ENCODE data around the gene SEC24D. TPM values are rescaled to one million over a fixed set of nuclear protein-coding genes. Genes with fewer than 3 reads are reported as not detected.

SEC24D gene
- total RNA-seq, 1 donor from 2014 or later, result 8.2 TPM

DNA sequence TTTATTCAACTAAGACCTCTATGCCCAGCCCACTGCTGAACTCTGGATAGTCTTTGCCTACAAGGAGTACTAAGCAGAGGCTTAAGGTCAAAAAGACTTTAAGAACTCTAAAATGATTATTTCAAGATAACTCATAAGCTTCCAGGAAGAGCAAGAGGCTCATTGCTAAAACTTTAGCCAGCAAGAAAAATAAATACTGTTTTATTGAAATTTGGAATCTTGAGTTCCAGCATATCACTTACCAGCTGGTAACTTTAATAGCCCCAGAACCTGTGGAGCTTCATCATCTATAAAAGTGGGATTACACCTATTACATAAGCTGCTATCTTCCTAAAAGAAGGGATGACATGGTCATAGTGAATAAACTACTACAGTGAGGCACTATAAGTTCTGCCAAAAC is 47.0 kb downstream of the SEC24D start:
- no peaks in the 10 kb centered on the region for H4K20me1 ChIP-seq (ENCODE audit: low read depth)
- no peak for DNase-seq (ENCODE audit: low spot score)
- H3K9ac ChIP-seq, result no peak overlapping the region
- H3K27me3 ChIP-seq, result no peaks in the 10 kb centered on the region
- no peak overlapping the region for H2AFZ ChIP-seq (replicated peaks)
- no peak overlapping the region for H3K4me2 ChIP-seq
- no peaks in the 10 kb centered on the region for H3K79me2 ChIP-seq (ENCODE audit: low read depth)
- no peak overlapping the region for H3K27ac ChIP-seq
- Mint-ChIP-seq H3K4me1 (no peaks in the 10 kb centered on the region), H3K9me3 (peaks cover 2% of the 10 kb centered on the region), H3K36me3 (peaks cover 5% of the 10 kb centered on the region), H3K27ac (no peak overlapping the region), H3K4me3 (no peak overlapping the region), H3K27me3 (ENCODE audit: insufficient read depth, low read depth) (no peaks in the 10 kb centered on the region)
- H3K4me3 ChIP-seq, result no peak overlapping the region
- H3K4me1 ChIP-seq, result no peaks in the 10 kb centered on the region
- H3K36me3 ChIP-seq, result no peaks in the 10 kb centered on the region
- TF ChIP-seq EZH2phosphoT487 (IDR thresholded peaks at IDR 0.05) (no peak), EZH2 (IDR thresholded peaks at IDR 0.05) (no peak)
- TF ChIP-seq, protein P1, sequence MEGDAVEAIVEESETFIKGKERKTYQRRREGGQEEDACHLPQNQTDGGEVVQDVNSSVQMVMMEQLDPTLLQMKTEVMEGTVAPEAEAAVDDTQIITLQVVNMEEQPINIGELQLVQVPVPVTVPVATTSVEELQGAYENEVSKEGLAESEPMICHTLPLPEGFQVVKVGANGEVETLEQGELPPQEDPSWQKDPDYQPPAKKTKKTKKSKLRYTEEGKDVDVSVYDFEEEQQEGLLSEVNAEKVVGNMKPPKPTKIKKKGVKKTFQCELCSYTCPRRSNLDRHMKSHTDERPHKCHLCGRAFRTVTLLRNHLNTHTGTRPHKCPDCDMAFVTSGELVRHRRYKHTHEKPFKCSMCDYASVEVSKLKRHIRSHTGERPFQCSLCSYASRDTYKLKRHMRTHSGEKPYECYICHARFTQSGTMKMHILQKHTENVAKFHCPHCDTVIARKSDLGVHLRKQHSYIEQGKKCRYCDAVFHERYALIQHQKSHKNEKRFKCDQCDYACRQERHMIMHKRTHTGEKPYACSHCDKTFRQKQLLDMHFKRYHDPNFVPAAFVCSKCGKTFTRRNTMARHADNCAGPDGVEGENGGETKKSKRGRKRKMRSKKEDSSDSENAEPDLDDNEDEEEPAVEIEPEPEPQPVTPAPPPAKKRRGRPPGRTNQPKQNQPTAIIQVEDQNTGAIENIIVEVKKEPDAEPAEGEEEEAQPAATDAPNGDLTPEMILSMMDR (IDR thresholded peaks at IDR 0.05), result no peak
- no peaks in the 10 kb centered on the region for H3F3A ChIP-seq (ENCODE audit: low read depth)
- H3K9me3 ChIP-seq (ENCODE audit: low read depth), result no peaks in the 10 kb centered on the region

DNA sequence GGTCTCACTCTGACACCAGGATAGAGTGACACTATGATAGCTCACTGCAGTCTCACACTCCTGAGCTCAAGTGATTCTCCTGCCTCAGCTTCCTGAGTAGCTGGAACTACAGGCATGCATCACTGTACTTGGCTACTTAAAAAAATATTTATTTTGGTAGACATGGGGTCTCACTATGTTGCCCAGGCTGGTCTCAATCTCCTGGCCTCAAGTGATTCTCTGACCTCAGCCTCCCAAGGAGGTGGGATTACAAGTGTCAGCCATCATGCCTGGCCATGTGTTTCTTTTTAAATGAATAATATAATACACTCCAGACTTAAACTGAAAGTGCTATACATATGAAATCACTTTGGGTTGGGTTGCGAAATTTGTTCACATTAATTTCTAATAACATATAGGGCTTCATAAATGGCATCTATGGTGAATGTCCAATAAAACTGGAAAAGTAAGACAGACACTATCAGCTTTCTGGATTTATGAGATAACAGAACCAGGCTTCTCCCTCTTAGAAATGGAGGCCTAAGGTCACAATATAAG is 48.0 kb downstream of the SEC24D start:
- Histone ChIP-seq H3K79me2 (ENCODE audit: low read depth) (no peaks in the 10 kb centered on the region), H2AFZ (replicated peaks) (no peak overlapping the region), H3F3A (ENCODE audit: low read depth) (no peaks in the 10 kb centered on the region), H3K9ac (no peak overlapping the region), H3K4me3 (no peak overlapping the region), H3K9me3 (ENCODE audit: low read depth) (no peaks in the 10 kb centered on the region), H3K36me3 (no peaks in the 10 kb centered on the region), H3K27ac (no peak overlapping the region), H3K27me3 (no peaks in the 10 kb centered on the region), H3K4me1 (no peaks in the 10 kb centered on the region), H4K20me1 (ENCODE audit: low read depth) (no peaks in the 10 kb centered on the region), H3K4me2 (no peak overlapping the region)
- Mint-ChIP-seq H3K27me3 (ENCODE audit: insufficient read depth, low read depth) (no peaks in the 10 kb centered on the region), H3K9me3 (peaks cover 4% of the 10 kb centered on the region), H3K4me3 (no peak overlapping the region), H3K36me3 (peaks cover 7% of the 10 kb centered on the region), H3K4me1 (no peaks in the 10 kb centered on the region), H3K27ac (no peak overlapping the region)
- no peak for DNase-seq (ENCODE audit: low spot score)
- TF ChIP-seq, protein P1 (IDR thresholded peaks at IDR 0.05), result no peak
- no peak for TF ChIP-seq EZH2 (IDR thresholded peaks at IDR 0.05)
- TF ChIP-seq EZH2phosphoT487 (IDR thresholded peaks at IDR 0.05), result no peak

DNA sequence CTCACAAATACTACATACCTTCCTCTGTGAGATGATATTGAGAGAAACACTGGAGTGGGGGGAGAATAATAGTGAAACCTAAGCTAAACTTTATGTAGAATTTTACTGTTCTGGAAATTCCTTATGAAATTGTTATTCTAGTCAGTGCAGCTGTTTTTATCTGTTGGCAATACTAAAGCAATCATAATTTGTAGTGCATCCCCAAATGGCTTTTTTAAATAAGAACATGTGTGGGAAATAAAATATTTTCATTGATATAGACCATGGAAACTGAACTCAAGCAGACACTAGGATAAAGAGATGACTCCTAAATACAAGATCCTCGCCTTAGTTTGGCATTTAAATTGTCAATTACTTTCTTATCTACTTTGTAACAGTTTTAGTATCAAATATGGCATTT is 51.1 kb downstream of the SEC24D start:
- no peak overlapping the region for H3K4me3 ChIP-seq
- Mint-ChIP-seq H3K27ac (no peak overlapping the region), H3K9me3 (peaks cover 6% of the 10 kb centered on the region), H3K4me1 (no peaks in the 10 kb centered on the region), H3K27me3 (ENCODE audit: insufficient read depth, low read depth) (no peaks in the 10 kb centered on the region), H3K4me3 (no peak overlapping the region), H3K36me3 (peaks cover 9% of the 10 kb centered on the region)
- H3K9me3 ChIP-seq (ENCODE audit: low read depth), result no peaks in the 10 kb centered on the region
- no peaks in the 10 kb centered on the region for H3F3A ChIP-seq (ENCODE audit: low read depth)
- no peak overlapping the region for H3K4me2 ChIP-seq
- H3K79me2 ChIP-seq (ENCODE audit: low read depth), result no peaks in the 10 kb centered on the region
- no peaks in the 10 kb centered on the region for H3K4me1 ChIP-seq
- H3K36me3 ChIP-seq, result no peaks in the 10 kb centered on the region
- H3K9ac ChIP-seq, result no peak overlapping the region
- H4K20me1 ChIP-seq (ENCODE audit: low read depth), result no peaks in the 10 kb centered on the region
- no peak for TF ChIP-seq EZH2 (IDR thresholded peaks at IDR 0.05)
- TF ChIP-seq, protein P1 (IDR thresholded peaks at IDR 0.05), result no peak
- no peak for TF ChIP-seq EZH2phosphoT487 (IDR thresholded peaks at IDR 0.05)
- no peaks in the 10 kb centered on the region for H3K27me3 ChIP-seq
- no peak for DNase-seq (ENCODE audit: low spot score)
- no peak overlapping the region for H3K27ac ChIP-seq
- H2AFZ ChIP-seq (replicated peaks), result no peak overlapping the region

Measured in neural progenitor cell (in vitro differentiated cells).